ENCODE results near the gene UBE2D2.
A peak's percentile ranks its signal among the peaks of the same experiment; 100 is the strongest.
"Not testable (repeated sequence)": the region's sequence is repeated elsewhere in the genome, so short reads cannot be mapped to it uniquely, and the experiment has no call there.

The UBE2D2 gene

DNA sequence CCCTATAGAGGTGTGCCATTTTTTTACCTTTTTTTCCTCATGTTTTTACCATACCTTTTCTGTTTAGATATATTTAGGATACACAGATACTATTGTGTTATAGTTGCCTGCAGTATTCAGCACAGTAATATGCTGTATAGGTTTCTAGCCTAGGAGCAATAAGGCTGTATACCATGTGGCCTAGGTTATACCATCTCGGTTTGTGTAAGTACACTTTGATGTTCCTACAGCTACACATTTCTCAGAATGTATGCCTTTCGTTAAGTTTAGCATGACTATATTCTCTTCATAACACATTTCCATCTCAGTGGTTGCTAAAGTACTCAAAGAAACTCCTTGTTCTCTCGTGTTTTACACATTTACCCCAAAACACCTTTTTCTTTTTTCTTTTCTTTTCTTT is 23.0 kb downstream of the UBE2D2 start:
- no peak for DNase-seq

DNA sequence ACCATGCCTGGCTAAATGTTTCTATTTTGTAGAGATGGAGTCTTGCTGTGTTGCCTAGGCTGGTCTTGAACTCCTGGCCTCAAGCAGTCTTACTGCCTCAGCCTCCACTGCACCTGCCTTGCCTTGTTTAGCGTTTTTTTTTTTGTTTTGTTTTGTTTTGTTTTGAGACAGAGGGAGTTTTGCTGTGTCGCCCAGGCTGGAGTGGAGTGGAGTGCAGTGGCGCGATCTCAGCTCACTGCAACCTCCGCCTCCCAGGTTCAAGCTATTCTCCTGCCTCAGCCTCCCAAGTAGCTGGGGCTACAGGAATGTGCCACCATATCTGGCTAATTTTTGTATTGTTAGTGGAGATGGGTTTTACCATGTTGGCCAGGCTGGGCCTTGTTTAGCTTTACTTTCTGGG is 27.0 kb downstream of the UBE2D2 start:
- not testable (repeated sequence) for DNase-seq

DNA sequence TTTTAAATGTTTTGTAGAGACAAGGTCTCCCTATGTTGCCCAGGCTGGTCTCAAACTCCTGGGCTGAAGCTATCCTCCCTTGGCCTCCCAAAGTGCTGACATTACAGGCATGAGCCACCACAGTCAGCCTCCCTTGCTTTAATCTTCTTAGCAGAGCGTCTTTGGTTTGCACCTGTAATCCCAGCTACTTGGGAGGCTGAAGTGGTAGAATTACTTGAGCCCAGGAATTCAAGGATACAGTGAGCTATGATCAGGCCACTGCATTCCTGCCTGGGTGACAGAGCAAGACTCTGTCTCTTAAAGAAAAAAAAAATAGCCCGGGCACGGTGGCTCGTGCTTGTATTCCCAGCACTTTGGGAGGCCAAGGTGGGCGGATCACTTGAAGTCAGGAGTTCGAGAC is 27.8 kb downstream of the UBE2D2 start:
- no peak for DNase-seq

DNA sequence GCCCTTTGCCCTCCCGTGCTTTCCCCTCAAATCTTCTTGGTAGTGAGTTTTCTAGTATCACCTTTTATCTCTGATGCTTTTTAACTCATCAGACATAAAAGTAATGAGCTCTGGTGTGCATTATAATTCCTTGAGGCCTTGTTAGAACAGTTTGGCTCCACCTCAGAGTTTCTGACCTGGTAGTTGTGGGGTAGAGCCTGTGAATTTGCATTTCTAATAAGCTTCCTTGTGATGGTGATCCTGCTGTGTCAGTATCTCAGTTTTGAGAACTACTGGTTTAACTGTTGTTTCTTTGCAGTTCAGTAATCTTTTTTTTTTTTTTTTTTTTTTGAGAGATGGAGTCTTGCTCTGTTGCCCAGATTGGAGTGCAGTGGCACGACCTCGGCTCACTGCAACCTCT is 31.1 kb downstream of the UBE2D2 start:
- DNase-seq: no peak

DNA sequence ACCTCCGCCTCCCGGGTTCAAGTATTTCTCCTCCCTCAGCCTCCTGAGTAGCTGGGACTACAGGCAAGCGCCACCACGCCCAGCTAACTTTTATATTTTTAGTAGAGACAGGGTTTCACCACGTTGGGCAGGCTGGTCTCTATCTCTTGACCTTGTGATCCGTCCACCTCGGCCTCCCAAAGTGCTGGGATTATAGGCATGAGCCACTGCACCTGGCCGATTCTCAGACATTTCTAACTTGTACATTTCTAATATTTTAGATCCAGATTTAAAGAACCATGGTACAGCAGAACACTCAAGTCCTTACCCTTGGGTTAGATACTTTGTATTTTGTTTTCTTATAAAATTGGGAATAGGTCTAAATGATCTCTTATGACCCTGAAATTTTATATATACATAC is 31.9 kb downstream of the UBE2D2 start:
- DNase-seq: not testable (repeated sequence)

DNA sequence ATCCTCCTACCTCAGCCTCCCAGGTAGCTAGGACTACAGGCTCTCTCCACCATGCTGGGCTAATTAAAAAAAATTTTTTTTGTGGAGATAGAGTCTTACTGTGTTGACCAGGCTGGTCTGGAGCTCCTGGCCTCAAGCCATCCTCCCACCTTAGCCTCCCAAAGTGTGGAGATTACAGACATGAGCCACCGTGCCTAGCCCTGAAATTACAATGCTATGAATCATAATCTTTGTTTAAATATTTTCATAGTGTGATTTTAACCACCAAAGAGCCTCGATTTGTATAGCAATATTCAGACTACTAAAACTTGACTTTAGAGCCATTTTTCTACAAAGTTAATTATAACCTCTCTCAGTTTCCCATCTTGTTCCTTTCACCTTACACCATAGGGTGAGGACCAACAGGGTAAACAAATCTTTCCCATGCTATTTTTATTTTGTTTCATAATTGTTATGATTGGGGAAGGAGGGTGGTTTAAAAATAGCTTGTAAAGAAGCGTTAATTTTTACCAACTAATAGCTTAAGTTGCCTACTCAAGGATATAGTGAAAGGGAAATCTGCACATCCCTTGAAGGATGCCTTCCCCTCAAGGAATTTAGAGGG is 32.7 kb downstream of the UBE2D2 start:
- DNase-seq: no peak

DNA sequence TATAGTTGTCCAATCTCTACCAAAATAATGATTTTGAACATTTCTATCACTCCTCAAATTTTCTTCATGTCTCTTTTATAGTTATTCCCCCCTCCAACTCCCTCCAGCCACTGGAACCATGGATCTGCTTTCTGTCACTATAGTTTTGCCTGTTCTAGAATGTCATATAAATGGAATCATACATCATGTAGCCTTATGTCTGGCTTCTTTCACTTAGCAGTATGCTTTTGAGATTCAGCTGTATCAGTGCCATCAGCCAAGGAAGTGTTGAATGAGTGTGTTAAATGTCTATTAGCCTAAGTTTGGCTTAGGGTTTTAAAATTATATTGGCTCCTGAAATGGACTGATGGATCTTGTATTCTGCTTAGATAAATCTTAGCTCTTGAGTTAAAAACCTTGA is 36.0 kb downstream of the UBE2D2 start:
- no peak for DNase-seq

DNA sequence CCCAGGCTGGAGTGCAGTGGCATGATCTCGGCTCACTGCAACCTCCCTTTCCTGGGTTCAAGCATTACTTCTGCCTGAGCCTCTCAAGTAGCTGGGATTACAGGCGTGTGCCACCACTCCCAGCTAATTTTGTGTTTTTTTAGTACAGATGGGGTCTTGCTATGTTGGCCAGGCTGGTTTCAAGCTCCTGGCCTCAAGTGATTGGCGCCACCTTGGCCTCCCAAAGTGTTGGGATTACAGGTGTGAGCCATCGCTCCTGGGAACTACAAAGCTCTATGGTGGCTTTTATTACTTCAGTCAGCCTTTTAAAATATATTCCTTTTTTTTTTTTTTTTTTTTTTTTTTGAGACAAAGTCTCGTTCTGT is 37.4 kb downstream of the UBE2D2 start:
- DNase-seq: not testable (repeated sequence)

DNA sequence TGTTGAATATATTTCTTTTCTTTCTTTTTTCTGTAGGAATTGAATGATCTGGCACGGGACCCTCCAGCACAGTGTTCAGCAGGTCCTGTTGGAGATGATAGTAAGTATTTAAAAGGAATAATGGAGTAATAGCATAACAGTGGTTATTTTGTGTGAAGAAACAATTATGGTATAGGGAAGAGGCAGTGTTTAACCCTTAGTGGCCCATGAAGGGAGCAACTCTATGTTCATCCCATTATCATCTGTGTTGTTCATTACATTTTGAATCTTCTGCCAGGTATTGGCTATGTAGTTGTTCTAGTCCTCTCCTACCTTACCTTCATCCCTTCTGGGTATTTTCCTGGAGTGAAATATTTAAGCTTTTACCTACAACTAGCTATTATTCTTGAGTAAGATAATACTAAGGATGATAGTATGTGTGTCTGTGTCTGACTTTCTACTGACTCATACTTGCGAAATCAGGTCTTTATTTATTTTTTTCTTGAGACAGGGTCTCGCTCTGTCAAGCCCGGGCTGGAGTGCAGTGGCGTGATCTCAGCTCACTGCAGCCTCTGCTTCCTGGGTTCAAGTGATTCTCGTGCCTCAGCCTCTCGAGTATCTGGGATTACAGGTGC is 39.3 kb downstream of the UBE2D2 start:
- DNase-seq: no peak

DNA sequence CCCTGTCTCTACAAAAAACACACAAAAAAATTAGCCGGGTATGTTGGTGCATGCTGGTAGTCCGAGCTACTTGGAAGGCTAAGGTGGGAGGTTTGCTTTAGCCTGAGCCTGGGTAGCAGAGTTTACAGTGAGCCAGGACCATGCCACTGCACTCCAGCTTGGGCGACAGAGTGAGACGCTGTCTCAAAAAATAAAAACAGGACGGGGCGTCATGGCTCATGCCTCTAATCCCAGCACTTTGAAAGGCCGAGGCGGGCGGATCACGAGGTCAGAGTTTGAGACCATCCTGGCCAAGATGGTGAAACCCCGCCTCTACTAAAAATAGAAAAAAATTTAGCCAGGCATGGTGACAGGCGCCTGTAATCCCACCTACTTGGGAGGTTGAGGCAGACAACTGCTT is 40.3 kb downstream of the UBE2D2 start:
- DNase-seq: no peak

DNA sequence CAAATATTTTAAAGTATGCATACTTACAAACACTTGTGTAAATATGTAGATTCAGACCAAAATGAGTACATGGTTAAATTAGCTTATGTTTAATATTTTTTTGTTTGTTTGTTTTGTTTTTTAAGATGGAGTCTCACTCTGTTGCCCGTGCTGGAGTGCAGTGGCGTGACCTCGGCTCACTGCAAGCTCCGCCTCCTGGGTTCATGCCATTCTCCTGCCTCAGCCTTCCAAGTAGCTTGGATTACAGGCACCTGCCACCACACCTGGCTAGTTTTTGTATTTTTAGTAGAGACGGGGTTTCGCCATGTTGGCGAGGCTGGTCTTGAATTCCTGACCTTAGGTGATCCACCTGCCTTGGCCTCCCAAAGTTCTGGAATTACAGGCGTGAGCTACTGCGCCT is 40.8 kb downstream of the UBE2D2 start:
- DNase-seq: not testable (repeated sequence)

DNA sequence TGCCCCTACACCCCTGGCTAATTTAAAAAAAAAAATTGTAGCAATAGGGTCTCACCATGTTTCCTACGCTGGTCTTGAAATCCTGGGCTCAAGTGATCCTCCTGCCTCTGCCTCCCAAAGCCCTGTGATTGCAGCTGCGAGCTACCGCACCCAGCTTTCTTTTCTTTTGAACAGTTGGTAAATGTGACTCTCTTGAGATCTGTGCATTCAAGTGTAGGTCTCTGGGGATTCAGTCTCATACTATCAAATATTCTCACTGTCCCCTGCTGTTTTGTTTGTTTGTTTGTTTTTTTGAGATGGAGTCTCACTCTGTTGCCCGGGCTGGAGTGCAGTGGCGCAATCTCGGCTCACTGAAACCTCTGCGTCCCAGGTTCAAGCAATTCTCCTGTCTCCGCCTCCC is 44.7 kb downstream of the UBE2D2 start:
- no peak for DNase-seq

DNA sequence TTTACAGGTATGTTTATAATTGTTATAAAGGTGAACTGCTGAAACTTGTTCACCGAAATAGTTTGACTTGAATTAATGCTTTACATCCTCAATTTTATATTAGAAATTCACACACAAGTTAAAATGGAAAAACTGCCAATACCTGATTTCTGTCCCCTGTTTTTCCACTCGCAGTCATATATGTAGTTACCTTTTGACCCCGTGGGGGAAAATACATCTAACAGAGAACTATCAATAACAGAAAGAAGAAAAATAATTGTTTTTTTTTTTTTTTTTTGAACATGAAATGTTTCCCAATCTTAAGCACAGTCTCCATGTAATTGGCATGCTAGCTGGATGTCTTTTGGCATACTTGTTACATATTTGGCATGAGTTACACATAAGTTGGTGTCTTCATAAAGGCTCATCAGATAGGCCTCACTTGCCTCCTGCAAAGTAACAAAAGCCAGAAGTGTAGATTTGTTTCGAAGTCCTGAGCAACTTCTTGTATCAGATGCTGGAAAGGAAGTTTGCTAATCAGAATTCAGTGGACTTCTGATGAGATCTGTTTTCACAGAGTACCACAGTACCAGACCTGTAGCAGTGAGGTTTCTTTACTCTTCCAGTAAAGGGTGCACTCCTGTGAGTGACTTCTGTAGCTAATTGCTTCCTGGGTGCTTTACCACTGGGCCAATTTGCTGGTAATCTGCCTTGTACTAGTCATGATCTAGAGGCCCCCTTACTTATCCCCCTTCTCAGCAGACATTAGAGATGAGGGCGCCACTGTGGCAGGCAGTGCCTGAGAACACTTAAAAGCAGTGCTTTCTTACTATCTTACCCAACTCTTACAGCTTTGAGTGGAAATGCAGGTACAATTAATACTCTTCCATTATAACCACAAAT is 50.8 kb downstream of the UBE2D2 start:
- no peak for DNase-seq

DNA sequence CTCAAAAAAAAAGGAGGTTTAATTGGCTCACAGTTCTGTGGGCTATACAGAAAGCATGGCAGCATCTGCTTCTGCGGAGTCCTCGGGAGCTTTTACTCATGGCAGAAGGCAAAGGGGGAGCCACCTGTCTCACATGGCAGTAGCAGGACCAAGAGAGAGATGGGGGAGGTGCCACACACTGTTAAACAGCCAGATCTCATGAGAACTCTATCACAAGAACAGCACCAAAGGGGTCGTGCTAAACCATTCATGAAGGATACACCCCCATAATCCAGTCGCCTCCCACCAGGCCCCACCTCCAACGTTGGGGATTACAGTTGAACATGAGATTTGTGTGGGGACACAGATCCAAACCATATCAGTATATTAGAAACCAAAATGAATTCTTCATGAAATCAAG is 58.7 kb downstream of the UBE2D2 start:
- no peak for DNase-seq

DNA sequence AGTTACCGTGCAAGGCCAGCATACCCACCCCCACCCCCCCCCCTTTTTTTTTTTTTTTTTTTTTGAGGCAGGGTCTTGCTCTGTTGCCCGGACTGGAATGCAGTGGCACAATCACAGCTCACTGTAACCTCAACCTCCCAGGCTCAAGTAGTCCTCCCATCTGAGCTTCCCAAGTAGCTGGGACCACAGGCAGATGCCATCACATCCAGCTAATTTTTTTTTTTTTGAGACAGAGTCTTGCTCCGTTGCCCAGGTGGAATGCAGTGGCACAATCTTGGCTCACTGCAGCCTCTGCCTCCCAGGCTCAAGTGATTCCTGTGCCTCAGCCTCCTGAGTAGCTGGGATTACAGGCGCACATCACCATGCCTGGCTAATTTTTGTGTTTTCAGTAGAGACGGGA is 64.3 kb downstream of the UBE2D2 start:
- DNase-seq: not testable (repeated sequence)

DNA sequence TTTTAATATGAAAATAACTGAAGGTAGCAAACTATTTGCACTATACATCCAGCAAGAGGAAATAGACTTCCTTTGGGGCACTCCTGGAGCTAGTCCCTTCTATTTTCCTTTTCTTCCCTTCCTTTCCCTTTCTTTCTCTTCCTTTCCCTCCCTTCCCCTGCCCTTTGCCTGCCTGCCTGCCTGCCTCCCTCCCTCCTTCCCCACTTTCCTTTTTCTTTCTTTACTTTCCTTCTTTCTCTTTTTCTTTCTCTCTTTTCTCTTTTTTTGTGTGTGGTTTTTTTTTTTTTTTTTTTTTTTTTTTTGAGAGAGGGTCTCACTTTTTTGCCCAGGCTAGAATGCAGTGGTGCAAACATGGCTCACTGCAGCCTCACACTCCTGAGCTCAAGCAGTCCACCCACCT is 69.7 kb downstream of the UBE2D2 start:
- DNase-seq: no peak

DNA sequence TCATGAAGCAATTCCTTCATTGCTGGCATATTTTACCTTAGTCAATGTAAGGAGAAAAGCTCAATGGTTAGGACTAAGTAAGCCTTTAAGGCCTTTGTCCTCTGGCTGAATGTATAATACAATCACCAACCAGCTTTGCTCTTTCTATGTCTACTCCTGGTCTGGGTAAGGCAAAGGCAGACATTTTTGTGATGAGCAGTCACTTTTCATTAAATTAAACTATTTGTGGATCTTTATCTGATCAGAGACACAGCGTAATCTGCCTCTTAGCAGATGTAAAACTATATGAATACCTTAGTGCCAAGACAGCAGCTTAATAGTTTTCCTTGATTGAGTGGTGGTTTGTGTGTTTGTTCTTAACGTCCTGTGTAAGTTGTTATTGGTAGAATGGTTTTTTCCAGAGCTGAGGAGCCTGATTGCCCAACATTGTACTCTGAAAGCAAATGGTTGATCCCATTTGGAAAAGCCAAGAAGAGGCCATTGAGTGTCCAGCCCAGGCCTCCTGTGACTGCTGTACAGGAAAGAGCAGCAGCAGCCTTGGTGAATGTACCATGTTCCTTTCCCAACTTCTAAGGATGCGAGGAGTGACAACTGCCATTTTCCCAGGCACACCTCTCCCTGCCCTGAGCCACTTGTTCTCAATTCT is 70.5 kb downstream of the UBE2D2 start:
- no peak for DNase-seq

DNA sequence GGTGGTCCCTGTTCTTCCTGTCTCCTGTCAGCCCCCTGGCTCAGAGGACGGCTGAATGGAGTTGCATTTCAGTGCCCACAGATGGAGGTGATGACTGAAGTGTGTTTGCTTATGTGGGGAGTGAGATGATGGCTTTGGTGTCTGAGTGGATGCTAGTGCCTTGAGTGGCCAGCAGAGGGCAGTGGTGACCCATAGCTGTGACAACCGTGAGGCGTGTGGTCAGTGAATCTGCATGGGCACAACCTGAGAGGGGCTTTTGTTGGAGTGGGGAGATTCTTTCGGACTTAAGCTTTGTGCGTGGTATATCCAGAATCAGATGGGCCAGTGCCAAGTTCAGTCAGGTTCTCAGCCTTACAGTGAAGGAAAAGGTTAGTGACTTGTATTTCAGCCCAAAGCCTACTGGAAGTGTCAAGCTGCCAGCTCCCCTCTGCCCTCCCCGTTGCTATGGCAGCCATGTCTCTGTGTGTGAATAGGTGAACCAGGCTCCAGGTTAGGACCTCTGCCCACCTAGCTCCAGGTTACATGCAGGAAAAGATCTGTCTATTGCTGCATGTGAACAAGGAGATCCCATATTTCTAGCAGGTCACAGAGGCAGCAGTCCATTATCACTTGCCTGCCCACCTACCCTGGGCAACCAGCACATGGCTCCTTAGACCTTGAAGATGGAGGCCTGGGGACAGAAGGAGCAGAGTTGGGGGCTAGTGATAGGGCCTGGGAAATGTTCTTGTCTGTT is 72.3 kb downstream of the UBE2D2 start:
- peak; percentile 59 for DNase-seq

DNA sequence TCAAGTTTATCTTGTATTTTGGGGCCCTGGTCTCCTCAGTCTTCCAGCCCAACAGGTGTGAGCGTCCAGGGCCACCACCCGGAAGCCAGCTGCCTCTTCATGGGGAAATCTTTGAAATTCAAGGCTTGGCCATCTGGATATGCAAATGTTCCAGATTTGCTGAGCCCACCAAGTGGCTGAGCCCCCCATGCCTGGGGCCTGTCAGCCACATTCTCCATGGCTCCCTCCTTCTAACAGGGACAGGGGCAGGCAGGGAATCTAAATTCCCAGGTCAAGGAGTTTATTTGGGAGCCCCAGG is 72.8 kb downstream of the UBE2D2 start:
- DNase-seq: no peak

DNA sequence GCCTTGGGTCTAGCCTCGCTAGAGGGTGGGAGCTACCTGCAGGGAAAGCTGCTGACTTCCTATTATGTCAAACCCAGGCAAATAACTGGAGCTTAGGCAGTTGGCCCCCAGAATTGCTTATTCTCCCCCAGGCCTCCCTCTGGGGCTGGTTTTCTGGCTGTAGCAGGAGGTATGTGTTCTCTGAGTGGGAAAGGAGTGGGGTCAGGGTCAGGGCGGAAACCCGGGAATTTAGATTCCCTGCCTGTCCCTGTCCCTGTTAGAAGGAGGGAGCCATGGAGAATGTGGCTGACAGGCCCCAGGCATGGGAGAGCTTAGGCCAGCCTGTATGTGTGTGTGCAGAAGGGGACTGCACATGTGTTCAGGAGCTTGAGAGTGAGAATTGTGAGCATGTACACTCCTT is 73.4 kb downstream of the UBE2D2 start:
- DNase-seq: peak; percentile 2

DNA sequence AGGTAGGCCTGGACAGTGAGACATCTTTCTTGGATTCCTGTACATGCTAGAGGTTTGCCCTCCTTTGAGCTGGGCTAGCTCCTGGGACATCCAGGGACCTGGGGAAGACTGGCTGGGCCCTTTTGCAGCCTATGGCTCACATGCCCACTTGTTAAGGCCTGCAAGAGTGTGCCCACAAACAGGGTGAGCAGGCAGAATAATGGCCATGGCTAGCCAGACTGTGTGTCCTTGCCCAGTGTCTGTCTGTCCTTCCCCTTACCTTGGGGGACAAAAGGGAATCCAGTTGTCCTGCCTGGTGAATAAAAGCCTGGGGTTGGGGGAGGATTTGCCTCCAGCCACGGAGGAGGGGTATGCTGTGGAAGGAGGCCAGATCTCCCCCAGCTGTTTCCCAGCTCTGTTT is 74.1 kb downstream of the UBE2D2 start:
- peak; percentile 1 for DNase-seq

DNA sequence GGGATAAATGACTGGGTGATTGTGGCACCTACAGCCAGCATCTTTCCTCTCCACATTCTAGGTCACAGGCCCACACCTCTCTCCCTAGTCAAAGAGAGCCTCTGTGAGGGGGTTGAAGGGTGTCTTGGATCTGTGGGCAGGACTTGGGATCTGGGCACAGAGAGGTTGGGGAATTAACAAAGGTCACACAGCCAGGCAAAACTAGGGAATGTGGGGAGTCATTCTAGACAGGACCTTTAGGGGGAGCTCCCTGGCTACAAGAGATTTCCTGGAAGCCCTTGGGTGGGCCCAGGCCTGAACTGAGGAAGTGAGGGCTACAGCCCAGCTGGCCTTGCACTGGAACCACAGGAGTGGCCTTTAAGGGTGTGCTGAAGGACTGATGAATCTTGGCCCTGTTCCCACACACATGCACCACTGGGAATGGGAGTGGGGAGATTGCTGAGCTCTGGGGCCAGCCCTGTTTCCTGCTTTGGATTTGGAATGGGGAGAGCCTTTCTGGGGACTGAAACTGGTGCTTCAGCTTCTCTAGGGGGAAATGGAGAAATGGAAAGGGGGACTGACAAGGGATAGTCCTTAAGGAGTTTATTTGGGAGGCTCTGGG is 74.6 kb downstream of the UBE2D2 start:
- DNase-seq: peak; percentile 10
